ENCODE results near the gene CHST9. TPM values are rescaled to one million over a fixed set of nuclear protein-coding genes. Genes with fewer than 3 reads are reported as not detected.

CHST9 gene
- total and polyA plus RNA-seq, 7 experiments from 2014 or later: not detected

GRCh38 chr18:27223526-27224291, 38.6 kb upstream of the CHST9 start:
- ATAC-seq: no peak
- no peak for DNase-seq
- Mint-ChIP-seq H3K27ac (no peak overlapping the region), H3K4me3 (no peak overlapping the region), H3K4me1 (no peaks in the 10 kb centered on the region), H3K36me3 (no peaks in the 10 kb centered on the region), H3K9me3 (peaks cover 0 to 20% (median 8%) of the 10 kb centered on the region in 11 donors), H3K27me3 (no peaks in the 10 kb centered on the region)
- intact Hi-C loops (cut with micrococcal nuclease): no loop called here
- Histone ChIP-seq H3K4me3 (ENCODE audit: low read length) (no peak overlapping the region), H3K36me3 (ENCODE audit: control insufficient read depth in 2 of 3, insufficient read depth in 3 of 3, low read length in 3 of 3) (no peaks in the 10 kb centered on the region), H3K4me1 (ENCODE audit: control insufficient read depth in 2 of 2, insufficient read depth in 2 of 2, low read length in 2 of 2) (no peaks in the 10 kb centered on the region), H3K9me3 (ENCODE audit: control insufficient read depth in 2 of 3, low read length in 3 of 3) (no peaks in the 10 kb centered on the region), H3K27me3 (ENCODE audit: control insufficient read depth in 2 of 2, insufficient read depth in 2 of 2, low read length in 2 of 2) (no peaks in the 10 kb centered on the region), H3K27ac (ENCODE audit: low read depth, low read length) (no peak overlapping the region)
- ChIA-PET CTCF (no interaction called here), POLR2A (no interaction called here)

DNA sequence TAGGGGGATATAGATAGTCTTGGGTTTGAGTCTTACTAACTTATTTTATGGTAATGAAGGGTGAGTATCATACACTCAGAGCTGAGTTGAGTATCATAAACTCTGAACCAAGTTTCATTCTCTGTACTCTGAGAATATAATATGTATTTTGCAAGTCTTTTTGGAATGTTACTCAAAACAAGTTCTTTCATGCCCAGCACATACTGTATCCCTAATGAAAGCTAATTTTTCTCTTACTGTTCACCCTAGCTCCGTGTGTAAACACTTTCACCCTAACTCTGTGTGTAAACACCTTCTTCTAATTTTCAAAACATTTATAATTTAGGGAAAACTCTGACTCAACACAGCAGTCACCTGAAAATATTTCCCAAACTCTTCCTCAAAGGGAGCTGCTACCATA, 29.7 kb upstream of the CHST9 start:
- no peaks in the 10 kb centered on the region for H3K27me3 ChIP-seq (ENCODE audit: control insufficient read depth in 2 of 2, insufficient read depth in 2 of 2, low read length in 2 of 2)
- H3K9me3 Mint-ChIP-seq: peaks cover 0 to 20% (median 1%) of the 10 kb centered on the region in 11 donors
- no peak overlapping the region for H3K27ac Mint-ChIP-seq
- H3K27me3 Mint-ChIP-seq: no peaks in the 10 kb centered on the region
- ChIA-PET POLR2A (no interaction called here), CTCF (no interaction called here)
- no peak for DNase-seq
- no peak overlapping the region for H3K27ac ChIP-seq (ENCODE audit: low read depth, low read length)
- no peak for ATAC-seq
- no peaks in the 10 kb centered on the region for H3K9me3 ChIP-seq (ENCODE audit: control insufficient read depth in 2 of 3, low read length in 3 of 3)
- no peaks in the 10 kb centered on the region for H3K4me1 Mint-ChIP-seq
- no peaks in the 10 kb centered on the region for H3K4me1 ChIP-seq (ENCODE audit: control insufficient read depth in 2 of 2, insufficient read depth in 2 of 2, low read length in 2 of 2)
- no peak overlapping the region for H3K4me3 ChIP-seq (ENCODE audit: low read length)
- peaks cover 0 to 4% (median 0%) of the 10 kb centered on the region in 5 donors for H3K36me3 Mint-ChIP-seq
- H3K4me3 Mint-ChIP-seq: no peak overlapping the region
- no peaks in the 10 kb centered on the region for H3K36me3 ChIP-seq (ENCODE audit: control insufficient read depth in 2 of 3, insufficient read depth in 3 of 3, low read length in 3 of 3)
- intact Hi-C loops (cut with micrococcal nuclease): no loop called here

GRCh38 chr18:27213123-27213717, 28.1 kb upstream of the CHST9 start:
- Mint-ChIP-seq H3K4me3 (no peak overlapping the region), H3K27ac (no peak overlapping the region), H3K36me3 (peaks cover 0 to 4% (median 0%) of the 10 kb centered on the region in 5 donors), H3K27me3 (no peaks in the 10 kb centered on the region), H3K4me1 (no peaks in the 10 kb centered on the region), H3K9me3 (peaks cover 0 to 20% (median 5%) of the 10 kb centered on the region in 11 donors)
- CTCF ChIA-PET: no interaction called here
- no peak overlapping the region for H3K4me3 ChIP-seq (ENCODE audit: low read length)
- intact Hi-C loops (cut with micrococcal nuclease): no loop called here
- H3K36me3 ChIP-seq (ENCODE audit: control insufficient read depth in 2 of 3, insufficient read depth in 3 of 3, low read length in 3 of 3): no peaks in the 10 kb centered on the region
- H3K9me3 ChIP-seq (ENCODE audit: control insufficient read depth in 2 of 3, low read length in 3 of 3): no peaks in the 10 kb centered on the region
- POLR2A ChIA-PET: no interaction called here
- DNase-seq (no peak), ATAC-seq (no peak)
- no peak overlapping the region for H3K27ac ChIP-seq (ENCODE audit: low read depth, low read length)
- H3K27me3 ChIP-seq (ENCODE audit: control insufficient read depth in 2 of 2, insufficient read depth in 2 of 2, low read length in 2 of 2): no peaks in the 10 kb centered on the region
- H3K4me1 ChIP-seq (ENCODE audit: control insufficient read depth in 2 of 2, insufficient read depth in 2 of 2, low read length in 2 of 2): no peaks in the 10 kb centered on the region

DNA sequence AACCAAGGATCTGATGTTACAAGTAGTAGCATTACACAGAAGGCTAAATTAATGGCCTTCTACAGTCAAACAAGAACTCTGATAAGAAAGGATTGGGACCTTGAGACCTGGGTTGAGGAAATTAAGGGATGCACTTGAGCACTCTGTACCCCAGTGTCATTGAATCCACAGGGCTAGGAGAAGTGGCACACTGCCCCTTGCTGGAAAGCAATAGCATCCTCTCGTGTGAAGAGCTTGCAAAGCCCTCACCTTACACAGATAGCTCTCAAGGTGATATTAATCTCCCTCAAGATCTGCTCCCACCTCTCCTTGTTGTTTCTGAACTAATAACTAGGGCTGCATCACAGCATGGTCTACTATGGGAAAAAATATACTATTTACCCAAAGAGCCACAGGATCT, 26.5 kb upstream of the CHST9 start:
- CTCF ChIA-PET: no interaction called here
- no peak overlapping the region for H3K27ac Mint-ChIP-seq
- no peaks in the 10 kb centered on the region for H3K27me3 Mint-ChIP-seq
- POLR2A ChIA-PET: no interaction called here
- intact Hi-C loops (cut with micrococcal nuclease): no loop called here
- Histone ChIP-seq H3K4me3 (ENCODE audit: low read length) (no peak overlapping the region), H3K4me1 (ENCODE audit: control insufficient read depth in 2 of 2, insufficient read depth in 2 of 2, low read length in 2 of 2) (no peaks in the 10 kb centered on the region), H3K27ac (ENCODE audit: low read depth, low read length) (no peak overlapping the region), H3K27me3 (ENCODE audit: control insufficient read depth in 2 of 2, insufficient read depth in 2 of 2, low read length in 2 of 2) (no peaks in the 10 kb centered on the region), H3K36me3 (ENCODE audit: control insufficient read depth in 2 of 3, insufficient read depth in 3 of 3, low read length in 3 of 3) (no peaks in the 10 kb centered on the region), H3K9me3 (ENCODE audit: control insufficient read depth in 2 of 3, low read length in 3 of 3) (no peaks in the 10 kb centered on the region)
- peaks cover 0 to 16% (median 5%) of the 10 kb centered on the region in 11 donors for H3K9me3 Mint-ChIP-seq
- no peak for ATAC-seq
- H3K36me3 Mint-ChIP-seq: peaks cover 0 to 4% (median 0%) of the 10 kb centered on the region in 5 donors
- H3K4me3 Mint-ChIP-seq: no peak overlapping the region
- no peak for DNase-seq
- no peaks in the 10 kb centered on the region for H3K4me1 Mint-ChIP-seq

DNA sequence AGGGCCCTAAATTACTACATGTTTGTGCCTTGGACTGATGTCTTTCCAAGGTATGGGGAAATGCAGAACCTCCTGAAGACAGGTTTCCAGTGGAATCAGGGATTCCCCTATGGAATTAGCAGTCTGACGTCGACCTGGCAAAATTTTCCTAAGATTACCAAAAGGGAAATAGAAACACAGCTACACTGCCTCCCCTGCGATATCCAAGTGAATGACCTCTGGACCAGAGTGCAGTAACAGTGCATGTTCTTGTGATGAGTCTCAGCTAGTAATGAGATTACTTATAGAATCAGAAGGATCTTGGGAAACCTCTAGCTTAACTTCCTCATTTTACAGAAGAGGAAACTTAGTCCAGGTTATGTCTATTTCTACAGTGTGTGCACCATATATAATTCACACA, 21.3 kb upstream of the CHST9 start:
- ATAC-seq (no peak), DNase-seq (no peak)
- no peaks in the 10 kb centered on the region for H3K27me3 Mint-ChIP-seq
- no peak overlapping the region for H3K27ac Mint-ChIP-seq
- Histone ChIP-seq H3K27ac (ENCODE audit: low read depth, low read length) (no peak overlapping the region), H3K4me1 (ENCODE audit: control insufficient read depth in 2 of 2, insufficient read depth in 2 of 2, low read length in 2 of 2) (no peaks in the 10 kb centered on the region), H3K9me3 (ENCODE audit: control insufficient read depth in 2 of 3, low read length in 3 of 3) (peaks cover 0 to 5% (median 0%) of the 10 kb centered on the region in 3 experiments), H3K27me3 (ENCODE audit: control insufficient read depth in 2 of 2, insufficient read depth in 2 of 2, low read length in 2 of 2) (no peaks in the 10 kb centered on the region), H3K36me3 (ENCODE audit: control insufficient read depth in 2 of 3, insufficient read depth in 3 of 3, low read length in 3 of 3) (no peaks in the 10 kb centered on the region), H3K4me3 (ENCODE audit: low read length) (no peak overlapping the region)
- H3K4me3 Mint-ChIP-seq: no peak overlapping the region
- CTCF ChIA-PET: no interaction called here
- no peaks in the 10 kb centered on the region for H3K4me1 Mint-ChIP-seq
- POLR2A ChIA-PET: no interaction called here
- no peaks in the 10 kb centered on the region for H3K36me3 Mint-ChIP-seq
- intact Hi-C loops (cut with micrococcal nuclease): no loop called here
- H3K9me3 Mint-ChIP-seq: peaks cover 0 to 11% (median 4%) of the 10 kb centered on the region in 11 donors

DNA sequence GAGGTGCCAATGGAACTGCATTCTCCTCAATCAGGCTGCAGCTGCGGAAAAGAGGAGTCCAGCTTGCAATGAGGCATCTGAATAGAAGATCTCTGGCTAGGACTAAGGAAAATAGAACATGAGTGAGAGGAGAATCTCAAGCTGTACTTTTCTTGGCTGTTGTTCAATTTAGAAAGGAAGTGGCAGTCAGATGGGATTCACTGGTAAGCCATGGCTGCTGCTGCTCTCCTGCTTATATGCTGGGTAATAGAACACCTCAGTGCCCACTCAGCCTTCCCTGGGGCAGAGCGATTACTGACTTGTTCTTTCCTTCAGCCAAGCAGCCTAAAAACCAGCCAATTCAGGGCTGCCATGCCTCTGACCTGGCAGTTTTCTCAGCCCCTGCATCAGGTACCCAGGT, 17.6 kb upstream of the CHST9 start:
- intact Hi-C loops (cut with micrococcal nuclease): no loop called here
- no peak overlapping the region for H3K4me3 Mint-ChIP-seq
- no peaks in the 10 kb centered on the region for H3K4me1 Mint-ChIP-seq
- H3K27ac Mint-ChIP-seq: no peak overlapping the region
- DNase-seq: no peak
- ATAC-seq: no peak
- H3K9me3 ChIP-seq (ENCODE audit: control insufficient read depth in 2 of 3, low read length in 3 of 3): peaks cover 0 to 5% (median 0%) of the 10 kb centered on the region in 3 experiments
- no peaks in the 10 kb centered on the region for H3K36me3 ChIP-seq (ENCODE audit: control insufficient read depth in 2 of 3, insufficient read depth in 3 of 3, low read length in 3 of 3)
- ChIA-PET CTCF (no interaction called here), POLR2A (no interaction called here)
- no peaks in the 10 kb centered on the region for H3K4me1 ChIP-seq (ENCODE audit: control insufficient read depth in 2 of 2, insufficient read depth in 2 of 2, low read length in 2 of 2)
- no peaks in the 10 kb centered on the region for H3K36me3 Mint-ChIP-seq
- no peaks in the 10 kb centered on the region for H3K27me3 ChIP-seq (ENCODE audit: control insufficient read depth in 2 of 2, insufficient read depth in 2 of 2, low read length in 2 of 2)
- H3K27ac ChIP-seq (ENCODE audit: low read depth, low read length): no peak overlapping the region
- H3K9me3 Mint-ChIP-seq: peaks cover 0 to 9% (median 3%) of the 10 kb centered on the region in 11 donors
- H3K4me3 ChIP-seq (ENCODE audit: low read length): no peak overlapping the region
- no peaks in the 10 kb centered on the region for H3K27me3 Mint-ChIP-seq

DNA sequence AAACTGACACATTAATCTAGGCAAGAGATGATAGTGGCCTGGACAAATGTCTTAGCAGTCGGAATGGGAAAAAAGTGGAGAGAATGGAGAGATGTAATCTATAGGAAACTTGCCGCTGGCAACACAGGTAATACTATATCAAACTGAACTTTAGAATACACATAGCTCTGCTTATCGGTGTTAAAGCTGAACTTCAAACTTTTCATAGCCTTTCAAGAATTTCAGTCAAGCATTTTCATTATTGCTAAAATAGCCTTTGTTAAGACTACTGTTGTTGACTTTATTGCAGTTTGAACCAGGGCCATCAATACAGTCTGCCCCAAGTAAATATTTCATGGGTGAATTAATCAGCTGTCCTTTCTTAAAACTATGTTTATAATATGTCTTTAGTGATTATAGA, 12.9 kb upstream of the CHST9 start:
- no peak overlapping the region for H3K4me3 ChIP-seq (ENCODE audit: low read length)
- no peak for DNase-seq
- no peak overlapping the region for H3K27ac Mint-ChIP-seq
- intact Hi-C loops (cut with micrococcal nuclease): no loop called here
- no peaks in the 10 kb centered on the region for H3K27me3 ChIP-seq (ENCODE audit: control insufficient read depth in 2 of 2, insufficient read depth in 2 of 2, low read length in 2 of 2)
- no peak overlapping the region for H3K4me3 Mint-ChIP-seq
- no peak overlapping the region for H3K27ac ChIP-seq (ENCODE audit: low read depth, low read length)
- H3K27me3 Mint-ChIP-seq: no peaks in the 10 kb centered on the region
- H3K36me3 Mint-ChIP-seq: no peaks in the 10 kb centered on the region
- ATAC-seq: no peak
- no peaks in the 10 kb centered on the region for H3K4me1 Mint-ChIP-seq
- H3K9me3 ChIP-seq (ENCODE audit: control insufficient read depth in 2 of 3, low read length in 3 of 3): peaks cover 0 to 5% (median 0%) of the 10 kb centered on the region in 3 experiments
- ChIA-PET POLR2A (no interaction called here), CTCF (no interaction called here)
- no peaks in the 10 kb centered on the region for H3K4me1 ChIP-seq (ENCODE audit: control insufficient read depth in 2 of 2, insufficient read depth in 2 of 2, low read length in 2 of 2)
- peaks cover 0 to 7% (median 4%) of the 10 kb centered on the region in 11 donors for H3K9me3 Mint-ChIP-seq
- H3K36me3 ChIP-seq (ENCODE audit: control insufficient read depth in 2 of 3, insufficient read depth in 3 of 3, low read length in 3 of 3): no peaks in the 10 kb centered on the region

Measured in naive thymus-derived CD4-positive, alpha-beta T cell (primary cell).